HFF-Myc (cell line): Measurements from ENCODE around the gene CNTN4.

Experiments used
- DNase-seq: peaks from one replicate; pipeline ENCODE4 v3.0.0-alpha.2; 2011; ENCODE audit warnings: low read depth; ENCODE audit errors: extremely low read depth
- H3K4me3 ChIP-seq: replicated peaks from 2 replicates; pipeline ENCODE4 v1.5.1; 2011; ENCODE audit warnings: low read depth, mild to moderate bottlenecking, control low read depth, low read length
- TF ChIP-seq, protein P1 (sequence below): IDR thresholded peaks from 2 replicates; pipeline ENCODE4 v1.5.1; 2012; ENCODE audit warnings: mild to moderate bottlenecking, low read depth, low read length, control low read depth; ENCODE audit errors: missing control alignments

CNTN4 gene

DNA sequence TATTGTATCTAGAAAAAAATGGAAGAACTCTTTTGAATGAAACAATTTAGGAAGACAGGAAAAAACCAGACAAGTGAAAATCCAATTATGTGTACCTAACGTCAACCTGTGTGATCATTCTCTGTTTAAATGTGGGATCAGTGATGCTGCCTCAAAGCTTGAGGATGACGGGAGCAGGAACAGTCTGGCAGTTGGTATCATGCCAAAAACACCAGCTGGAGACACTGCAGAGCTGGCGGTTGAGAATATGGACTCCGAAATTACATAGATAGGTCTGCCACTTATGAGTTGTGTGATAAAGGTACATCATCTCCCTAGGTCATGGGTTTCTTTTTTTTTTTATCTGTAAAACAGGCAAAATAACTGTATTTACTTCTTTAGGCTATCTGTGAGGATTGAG, 480.5 kb downstream of the CNTN4 start:
- H3K4me3 ChIP-seq: no peak overlapping the region
- DNase-seq: no peak
- TF ChIP-seq, protein P1, sequence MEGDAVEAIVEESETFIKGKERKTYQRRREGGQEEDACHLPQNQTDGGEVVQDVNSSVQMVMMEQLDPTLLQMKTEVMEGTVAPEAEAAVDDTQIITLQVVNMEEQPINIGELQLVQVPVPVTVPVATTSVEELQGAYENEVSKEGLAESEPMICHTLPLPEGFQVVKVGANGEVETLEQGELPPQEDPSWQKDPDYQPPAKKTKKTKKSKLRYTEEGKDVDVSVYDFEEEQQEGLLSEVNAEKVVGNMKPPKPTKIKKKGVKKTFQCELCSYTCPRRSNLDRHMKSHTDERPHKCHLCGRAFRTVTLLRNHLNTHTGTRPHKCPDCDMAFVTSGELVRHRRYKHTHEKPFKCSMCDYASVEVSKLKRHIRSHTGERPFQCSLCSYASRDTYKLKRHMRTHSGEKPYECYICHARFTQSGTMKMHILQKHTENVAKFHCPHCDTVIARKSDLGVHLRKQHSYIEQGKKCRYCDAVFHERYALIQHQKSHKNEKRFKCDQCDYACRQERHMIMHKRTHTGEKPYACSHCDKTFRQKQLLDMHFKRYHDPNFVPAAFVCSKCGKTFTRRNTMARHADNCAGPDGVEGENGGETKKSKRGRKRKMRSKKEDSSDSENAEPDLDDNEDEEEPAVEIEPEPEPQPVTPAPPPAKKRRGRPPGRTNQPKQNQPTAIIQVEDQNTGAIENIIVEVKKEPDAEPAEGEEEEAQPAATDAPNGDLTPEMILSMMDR: no peak

DNA sequence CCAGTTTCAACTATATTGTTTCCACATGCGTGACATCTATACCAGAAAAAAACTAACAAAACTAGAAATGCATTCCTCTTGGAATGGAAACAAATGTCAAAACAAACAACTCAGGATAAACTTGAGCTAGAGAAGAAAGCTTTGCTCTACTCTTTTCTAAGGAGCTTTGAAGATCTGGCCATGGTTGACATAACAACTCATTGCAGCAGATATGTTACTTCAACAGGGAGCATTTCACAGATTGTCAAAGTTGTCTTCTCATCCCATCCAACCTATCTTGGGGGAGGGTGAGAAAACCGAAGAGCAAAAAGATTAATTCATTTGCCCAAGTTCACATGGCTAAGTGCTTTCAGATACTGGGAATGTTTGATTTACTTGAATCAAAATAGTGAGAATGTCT, 484.4 kb downstream of the CNTN4 start:
- H3K4me3 ChIP-seq: no peak overlapping the region
- DNase-seq: no peak
- TF ChIP-seq, protein P1: no peak

DNA sequence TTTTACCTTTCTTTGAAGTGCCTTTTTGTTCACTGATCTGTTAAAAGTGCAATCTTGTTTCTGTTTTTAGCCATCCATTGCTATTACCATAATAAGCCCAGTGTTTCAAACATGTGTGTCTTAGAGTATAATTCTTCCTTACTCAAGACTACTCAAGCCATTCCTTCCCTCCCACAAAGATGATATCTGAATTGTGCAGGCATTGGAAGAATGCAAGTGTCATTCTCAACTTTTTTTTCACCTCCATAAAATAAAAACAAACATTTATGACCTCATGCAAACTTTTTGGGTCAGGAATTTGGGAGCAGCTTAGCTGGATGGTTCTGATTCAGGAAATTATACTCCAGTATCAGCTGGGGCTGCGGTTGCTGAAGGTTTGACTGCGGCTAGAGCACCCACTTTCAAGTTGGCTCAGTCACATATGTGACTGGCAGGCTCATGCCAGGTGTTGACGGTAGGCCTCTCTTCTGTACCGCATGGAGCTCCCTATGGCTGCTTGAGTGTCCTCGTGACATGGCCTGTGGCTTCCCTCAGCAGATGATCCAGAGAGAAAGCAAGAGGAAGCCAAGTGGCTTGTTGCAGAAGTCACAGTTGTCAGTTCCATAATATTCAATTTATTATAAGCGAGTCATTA, 490.8 kb downstream of the CNTN4 start:
- DNase-seq: no peak
- H3K4me3 ChIP-seq: no peak overlapping the region
- TF ChIP-seq, protein P1: no peak

DNA sequence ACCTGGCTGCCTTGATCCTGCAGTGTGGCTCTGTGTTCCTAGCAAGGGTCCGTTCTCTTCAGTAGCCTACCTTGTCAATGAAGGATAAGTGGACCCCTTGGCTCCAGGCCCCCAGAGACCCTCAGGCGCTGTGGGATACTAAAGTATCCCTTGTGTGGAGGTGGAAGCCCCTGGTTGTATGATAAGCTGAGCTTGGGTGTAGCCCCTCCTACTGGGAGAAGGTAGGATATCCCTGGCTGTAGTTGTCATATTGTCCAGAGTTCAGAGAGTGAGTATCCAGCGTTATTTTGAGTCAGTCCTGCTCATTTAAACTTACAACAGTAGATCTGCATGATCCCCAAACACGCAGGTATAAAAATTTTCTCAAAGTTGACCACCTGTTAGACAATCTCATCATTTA, 496.8 kb downstream of the CNTN4 start:
- no peak for DNase-seq
- H3K4me3 ChIP-seq: no peak overlapping the region
- TF ChIP-seq, protein P1: no peak

DNA sequence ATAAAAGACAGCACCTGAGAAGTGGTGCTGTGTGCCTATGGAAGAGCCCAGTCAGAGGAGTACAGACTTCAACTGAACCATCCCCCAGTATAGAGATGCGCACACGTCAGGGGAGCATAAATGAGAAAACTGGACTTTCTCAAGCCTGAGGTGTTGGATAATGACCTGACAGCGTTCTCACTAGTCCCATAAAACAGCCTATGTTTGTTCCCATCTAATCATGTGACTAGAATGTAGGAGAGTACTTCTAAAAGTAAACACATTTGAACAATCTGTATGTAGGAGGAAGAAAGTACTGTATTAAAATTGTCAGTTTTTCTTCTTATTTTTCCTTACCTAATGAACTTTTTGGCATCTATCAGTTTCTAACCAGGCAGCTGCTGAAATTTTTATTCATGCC, 498.9 kb downstream of the CNTN4 start:
- DNase-seq: no peak
- TF ChIP-seq, protein P1: no peak
- no peak overlapping the region for H3K4me3 ChIP-seq

DNA sequence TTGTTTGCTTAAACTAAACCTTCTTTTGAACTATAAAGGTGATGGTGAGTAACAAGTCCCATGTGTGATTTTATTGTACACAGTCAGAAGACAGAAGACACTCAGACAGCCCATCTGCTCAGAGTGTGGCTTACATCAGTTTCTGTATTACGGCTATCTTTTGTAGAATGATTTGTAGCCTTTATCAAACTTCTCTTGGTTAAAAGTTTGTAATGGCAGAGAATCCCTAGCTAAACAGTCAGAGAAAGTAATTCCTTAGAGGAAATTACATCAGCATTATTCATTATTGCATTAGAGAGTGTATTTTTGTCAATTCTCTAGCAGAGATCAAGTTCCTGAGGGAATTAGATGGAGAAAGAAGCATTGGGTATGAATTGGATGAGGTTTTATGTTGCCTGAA, 500.8 kb downstream of the CNTN4 start:
- H3K4me3 ChIP-seq: no peak overlapping the region
- DNase-seq: no peak
- TF ChIP-seq, protein P1: no peak
